LNCaP clone FGC (cell line): ENCODE results near the gene TRAF3IP1.
A peak's percentile ranks its signal among the peaks of the same experiment; 100 is the strongest.

Source experiments
- DNase-seq: peaks from one replicate; pipeline ENCODE4 v3.0.0-alpha.2; 2011; ENCODE audit warnings: low read depth
- H3K4me3 ChIP-seq: 2 replicates; pipeline ENCODE4 v1.5.1; 2011; ENCODE audit warnings: mild to moderate bottlenecking, low read depth, low read length, control low read depth
- TF ChIP-seq, protein P1 (sequence below): IDR thresholded peaks from 2 replicates; pipeline ENCODE4 v1.5.1; 2012; ENCODE audit warnings: mild to moderate bottlenecking; ENCODE audit not compliant: control insufficient read depth, insufficient read depth; ENCODE audit errors: extremely low read depth

The TRAF3IP1 gene

DNA sequence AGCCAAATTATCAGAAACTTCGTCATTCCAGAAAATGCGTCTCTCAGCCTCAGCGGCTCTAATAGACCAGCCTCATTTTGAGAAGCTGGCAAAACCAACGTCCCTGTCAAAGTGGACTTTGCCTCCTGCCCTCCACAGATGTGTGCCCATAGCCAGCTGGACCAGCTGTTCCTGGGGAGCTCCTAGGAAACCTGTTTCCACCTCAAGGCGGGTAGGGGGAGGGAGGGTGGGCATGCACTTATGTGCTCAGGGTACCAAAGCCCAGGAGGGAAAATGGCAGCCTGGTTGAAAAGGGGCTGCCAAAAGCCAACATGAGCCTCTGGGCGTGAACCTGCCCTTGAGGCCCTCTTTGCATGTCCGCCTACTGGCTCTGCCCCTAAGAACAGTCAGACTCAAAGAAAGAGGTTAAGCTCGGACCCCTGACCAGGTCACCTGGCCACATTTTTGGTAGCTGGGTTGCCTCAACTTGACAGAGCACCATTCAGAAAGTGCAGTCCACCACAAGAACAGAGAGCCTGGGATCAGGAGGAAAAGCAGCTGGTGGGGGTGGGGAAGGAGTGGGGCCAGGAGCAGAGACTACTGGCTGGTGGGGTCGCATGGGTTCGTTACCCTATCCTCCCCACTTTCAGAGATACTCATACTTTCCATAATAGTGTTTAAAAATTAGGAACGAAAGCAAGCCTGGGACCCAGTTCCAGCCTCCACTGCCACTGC lies 35.4 kb upstream of the TRAF3IP1 start:
- DNase-seq, result no peak
- TF ChIP-seq, protein P1, sequence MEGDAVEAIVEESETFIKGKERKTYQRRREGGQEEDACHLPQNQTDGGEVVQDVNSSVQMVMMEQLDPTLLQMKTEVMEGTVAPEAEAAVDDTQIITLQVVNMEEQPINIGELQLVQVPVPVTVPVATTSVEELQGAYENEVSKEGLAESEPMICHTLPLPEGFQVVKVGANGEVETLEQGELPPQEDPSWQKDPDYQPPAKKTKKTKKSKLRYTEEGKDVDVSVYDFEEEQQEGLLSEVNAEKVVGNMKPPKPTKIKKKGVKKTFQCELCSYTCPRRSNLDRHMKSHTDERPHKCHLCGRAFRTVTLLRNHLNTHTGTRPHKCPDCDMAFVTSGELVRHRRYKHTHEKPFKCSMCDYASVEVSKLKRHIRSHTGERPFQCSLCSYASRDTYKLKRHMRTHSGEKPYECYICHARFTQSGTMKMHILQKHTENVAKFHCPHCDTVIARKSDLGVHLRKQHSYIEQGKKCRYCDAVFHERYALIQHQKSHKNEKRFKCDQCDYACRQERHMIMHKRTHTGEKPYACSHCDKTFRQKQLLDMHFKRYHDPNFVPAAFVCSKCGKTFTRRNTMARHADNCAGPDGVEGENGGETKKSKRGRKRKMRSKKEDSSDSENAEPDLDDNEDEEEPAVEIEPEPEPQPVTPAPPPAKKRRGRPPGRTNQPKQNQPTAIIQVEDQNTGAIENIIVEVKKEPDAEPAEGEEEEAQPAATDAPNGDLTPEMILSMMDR, result no peak
- peak overlapping the region; percentile 25 for H3K4me3 ChIP-seq

DNA sequence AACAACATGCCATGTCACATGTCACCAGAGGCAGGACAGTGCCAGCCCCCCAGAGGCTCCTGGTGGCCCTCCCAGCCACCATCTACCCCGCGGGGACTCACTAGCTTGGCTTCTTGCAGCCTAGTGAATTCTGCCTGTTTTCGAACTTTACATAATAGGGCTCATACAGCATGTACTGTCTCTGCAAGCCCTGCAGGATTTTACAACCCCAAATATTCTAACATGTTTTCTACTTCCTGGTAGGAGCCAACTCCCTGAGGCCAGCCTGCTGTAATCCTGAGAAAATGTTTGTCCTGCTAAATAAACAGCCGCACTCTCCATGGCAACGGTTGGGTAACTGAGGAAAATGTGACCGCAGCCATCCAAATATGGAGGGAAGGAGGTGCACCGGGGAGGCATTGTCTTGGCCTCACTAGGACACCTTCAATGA lies 34.6 kb upstream of the TRAF3IP1 start:
- TF ChIP-seq, protein P1, result no peak
- H3K4me3 ChIP-seq, result peak overlapping the region; percentile 25
- DNase-seq, result peak; percentile 96

DNA sequence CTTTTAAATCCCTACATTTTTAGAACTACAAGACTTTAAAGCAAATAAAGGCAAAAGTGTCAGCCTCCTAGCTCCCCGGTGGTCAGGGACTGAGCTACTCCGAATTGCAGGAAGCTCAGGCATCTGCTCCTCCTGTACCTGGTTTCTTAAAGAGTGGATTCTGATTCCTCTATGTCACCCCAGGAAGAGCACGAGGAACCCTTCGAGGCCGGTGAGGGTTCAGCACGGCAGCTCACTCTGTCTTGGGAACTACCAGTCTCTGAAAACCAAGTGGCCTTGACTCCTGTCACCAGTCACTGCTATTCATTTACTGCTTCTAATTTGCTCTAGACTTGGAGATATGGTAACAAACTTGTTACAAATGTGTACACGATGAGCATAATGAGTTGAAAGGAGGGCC lies 34.2 kb upstream of the TRAF3IP1 start:
- peak overlapping the region; percentile 70; the same call in 1 of the 2 replicates for H3K4me3 ChIP-seq
- TF ChIP-seq, protein P1, result no peak
- no peak for DNase-seq

DNA sequence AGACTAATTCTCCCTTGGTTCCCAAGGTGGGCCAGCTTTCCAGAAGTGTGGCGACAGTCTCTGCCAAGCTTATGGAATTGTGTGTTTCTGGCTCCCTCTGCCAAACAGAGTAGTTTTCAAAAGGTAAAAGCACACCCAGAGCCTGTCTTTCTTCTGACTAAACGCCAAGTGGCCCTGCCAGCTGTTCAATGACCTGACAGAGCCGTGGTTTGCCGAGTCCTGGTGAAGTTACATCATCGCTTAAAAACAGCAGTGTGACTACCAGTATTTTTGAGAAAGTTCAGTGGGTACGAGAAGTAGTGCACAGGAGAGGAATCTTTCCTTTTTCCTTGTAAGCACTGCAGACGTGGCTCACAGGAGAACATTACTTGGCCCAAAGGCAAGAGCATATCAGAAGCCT lies 33.8 kb upstream of the TRAF3IP1 start:
- peak overlapping the region; percentile 70 for H3K4me3 ChIP-seq
- TF ChIP-seq, protein P1, result no peak
- DNase-seq, result peak; percentile 86

DNA sequence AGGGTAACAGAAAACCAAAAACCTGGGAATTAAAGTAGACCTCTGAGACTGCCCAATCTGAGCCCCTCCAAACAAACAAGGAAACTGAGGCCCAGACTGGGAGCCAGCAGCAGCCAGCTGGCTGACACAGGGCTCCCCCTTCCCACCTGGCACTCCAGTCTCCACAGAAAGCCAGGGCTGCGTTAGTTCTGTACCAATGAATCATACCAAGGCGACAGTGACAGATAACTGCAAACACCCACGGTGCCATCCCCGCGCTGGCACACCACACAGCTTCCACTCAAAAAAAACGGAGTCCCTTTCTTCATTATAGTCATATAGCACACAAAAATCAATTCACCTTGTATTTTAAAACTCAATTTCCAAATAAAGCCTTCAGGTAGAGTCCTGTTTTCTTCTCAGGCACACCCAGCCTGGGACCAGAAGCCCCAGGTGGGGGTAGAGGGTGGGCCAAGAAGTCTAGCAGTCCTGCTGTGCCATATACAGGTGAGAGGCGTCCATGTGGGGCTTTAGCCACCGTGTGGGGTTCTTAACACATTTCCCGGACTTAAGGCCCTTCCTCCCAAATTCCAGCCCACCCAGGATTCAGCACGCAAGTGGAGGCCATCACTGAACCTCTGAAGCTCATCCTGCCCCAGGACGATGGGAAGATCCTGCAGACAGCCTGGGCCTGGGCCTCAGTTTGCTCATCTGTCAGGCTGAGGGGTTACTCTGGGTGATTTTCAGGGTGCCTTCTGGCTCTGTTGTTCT lies 33.2 kb upstream of the TRAF3IP1 start:
- DNase-seq, result no peak
- TF ChIP-seq, protein P1, result no peak
- H3K4me3 ChIP-seq, result peak overlapping the region; percentile 70

DNA sequence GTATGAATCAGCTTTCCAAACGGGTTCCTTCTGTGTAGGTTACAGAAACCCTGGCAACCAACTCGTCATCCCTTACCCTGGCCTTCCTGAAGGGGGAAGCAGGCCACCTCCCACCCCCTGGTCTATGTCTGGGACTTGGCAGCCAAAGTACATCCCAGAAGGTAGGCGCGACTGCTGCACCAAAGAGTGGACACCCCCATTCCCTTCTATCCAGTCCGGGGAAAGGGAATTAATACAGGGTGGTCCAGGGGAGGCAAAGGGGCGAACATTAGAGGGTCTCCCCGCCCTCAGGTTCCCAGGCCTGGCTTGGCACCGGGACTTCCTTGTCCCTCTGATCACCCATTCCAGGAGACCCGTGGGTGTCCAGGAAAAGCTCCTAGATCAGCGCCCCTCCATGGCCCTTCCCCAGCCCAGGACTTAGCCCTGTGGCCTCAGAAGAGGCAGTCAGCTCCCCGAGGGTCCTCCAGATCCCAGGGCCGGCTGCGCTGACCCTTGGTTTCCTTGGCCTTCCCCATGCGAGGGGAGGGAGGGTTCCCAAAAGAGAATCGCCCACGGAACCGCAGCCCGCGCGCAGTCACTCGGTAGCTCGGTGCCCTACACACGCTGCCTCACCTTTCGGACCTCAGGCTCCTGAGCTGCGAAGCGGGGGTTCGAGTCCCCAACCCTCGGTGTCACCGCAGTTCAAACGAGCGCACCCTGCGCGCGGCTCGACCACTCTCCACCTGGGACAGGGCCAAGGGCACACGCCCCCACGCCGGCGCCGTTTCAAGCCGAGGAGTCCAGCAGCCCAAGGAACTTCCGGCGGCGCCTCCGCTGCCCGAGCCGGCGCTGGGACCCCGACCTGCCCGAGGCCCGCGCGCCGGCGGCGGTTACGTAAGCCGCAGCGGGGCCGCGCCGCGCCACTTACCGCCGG lies 32.3 kb upstream of the TRAF3IP1 start, which contains the start of gene PER2:
Gene PER2, minus strand, starts transcription at position 874 of the 913 bp plus-strand sequence. CDS start 10,674 bp downstream, outside the sequence.
- peak within 1 kb of the TSS; percentile 70 for H3K4me3 ChIP-seq
- TF ChIP-seq, protein P1, result no peak
- DNase-seq, result no peak
